Upper lobe of left lung (tissue), 6 donors: ENCODE results near the gene BBLN. TPM values are rescaled to one million over a fixed set of nuclear protein-coding genes. Genes with fewer than 3 reads are reported as not detected.

Experiments
- ATAC-seq, 2 donors: fragments of 200-7000 bp; cut with Tn5 transposase; one replicate each; pipeline ENCODE4 v1.9.1; 2022; ENCODE audit warnings: mild to moderate bottlenecking in 2 of 2, moderate library complexity in 2 of 2; ENCODE audit not compliant: low FRiP score in 2 of 2
- DNase-seq, 2 donors: peaks; one replicate each; pipeline ENCODE4 v3.0.0-alpha.2; 2019 to 2020
- H3K27ac ChIP-seq, 4 donors: fragments of 200-600 bp; sonication (generic); one replicate each; pipeline ENCODE4 v1.5.1; 2016 to 2019
- H3K27me3 ChIP-seq, 4 donors: fragments of 200-600 bp; sonication (generic); one replicate each; pipeline ENCODE4 v1.5.1; 2017 to 2019
- H3K36me3 ChIP-seq, 4 donors: fragments of 200-600 bp; sonication (generic); one replicate each; pipeline ENCODE4 v1.5.1; 2016 to 2019
- H3K4me1 ChIP-seq, 4 donors: fragments of 200-600 bp; sonication (generic); one replicate each; pipeline ENCODE4 v1.5.1; 2018 to 2019
- H3K4me3 ChIP-seq, 4 donors: fragments of 200-600 bp; sonication (generic); one replicate each; pipeline ENCODE4 v1.5.1; 2017 to 2019; ENCODE audit warnings: mild to moderate bottlenecking in 2 of 4, moderate library complexity in 1 of 4
- H3K9me3 ChIP-seq, 4 donors: fragments of 200-600 bp; sonication (generic); one replicate each; pipeline ENCODE4 v1.5.1; 2018 to 2019
- CTCF ChIP-seq, 6 experiments: fragments of 450-650 bp in 4 of 6; fragments of 200-600 bp in 2 of 6; sonication (generic) in 2 of 6; IDR thresholded peaks; one replicate each; pipeline ENCODE4 v1.5.1; 2016 to 2019; ENCODE audit warnings: antibody characterized with exemption in 6 of 6
- EP300 ChIP-seq, 4 donors: sonication (generic); formaldehyde crosslinking; IDR thresholded peaks; one replicate each; pipeline ENCODE4 v1.5.1; 2017; ENCODE audit warnings: antibody characterized with exemption in 4 of 4, control low read depth in 2 of 4
- POLR2A ChIP-seq, 4 donors: fragments of 450-650 bp; IDR thresholded peaks; one replicate each; pipeline ENCODE4 v1.5.1; 2016 to 2017; ENCODE audit warnings: antibody characterized with exemption in 4 of 4, mild to moderate bottlenecking in 2 of 4
- POLR2AphosphoS5 ChIP-seq, 2 donors: sonication (generic); formaldehyde crosslinking; IDR thresholded peaks; one replicate each; pipeline ENCODE4 v1.5.1; 2017; ENCODE audit warnings: antibody characterized with exemption in 2 of 2
- WGBS, 2 donors: methylation state at CpG; one replicate each; pipeline ENCODE4 v1.1.5; 2017 to 2018; 5-methylcytosine and 5-hydroxymethylcytosine counted together
- total RNA-seq, 6 donors: library from RNA; depleted of rRNA in 4 of 6; stranded (reverse); fragments of >200 nt in 4 of 6; gene quantifications; one replicate each; pipeline versions ENCODE4 v1.1.0 to v1.2.1, GENCODE V29; 2016 to 2021
- donor health status: DM: no; HTN: no; CAD: no; lungs with moderate emphysema.
- donor health status: DM: no; HTN: yes; CAD: no; lungs with severe emphysema.

The BBLN gene
- total RNA-seq, 6 donors from 2014 or later: 62.4 to 204 (median 102) TPM

GRCh38 chr9:128201441-128202369 is 41.6 kb downstream of the BBLN start:
- H3K4me1 ChIP-seq: peaks cover 13 to 15% (median 14%) of the 10 kb centered on the region in 4 donors
- no peak for DNase-seq
- peaks cover 0 to 18% (median 8%) of the 10 kb centered on the region in 4 donors for H3K27me3 ChIP-seq
- H3K9me3 ChIP-seq: no peaks in the 10 kb centered on the region
- TF ChIP-seq CTCF (IDR thresholded peaks at IDR 0.05): no peak
- no peak for TF ChIP-seq EP300 (IDR thresholded peaks at IDR 0.05)
- TF ChIP-seq POLR2AphosphoS5 (IDR thresholded peaks at IDR 0.05): no peak
- TF ChIP-seq POLR2A (IDR thresholded peaks at IDR 0.05): no peak
- ATAC-seq: no peak
- WGBS, 2 donors: 88 to 90% methylated on average over 13 of the region's 13 CpGs
- H3K36me3 ChIP-seq: no peaks in the 10 kb centered on the region
- H3K27ac ChIP-seq: no peak overlapping the region
- H3K4me3 ChIP-seq: no peak overlapping the region

DNA sequence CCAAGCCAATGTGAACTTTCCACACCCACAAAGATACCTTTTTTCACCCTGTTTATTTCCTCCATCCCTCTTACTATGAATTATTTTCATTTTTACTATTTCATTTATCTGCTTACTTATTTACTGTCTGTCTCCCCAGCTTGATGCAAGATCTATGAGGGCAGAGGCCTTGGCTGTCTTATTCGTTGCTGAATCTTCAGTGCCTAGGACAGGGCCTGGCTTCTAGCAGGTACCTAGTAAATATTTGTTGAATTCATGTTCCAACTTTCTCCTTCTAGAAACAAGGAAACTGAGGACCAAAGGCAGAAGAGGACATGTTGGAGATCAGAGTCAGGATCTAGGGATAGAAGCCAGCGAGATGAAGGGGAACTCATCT is 42.6 kb downstream of the BBLN start:
- Histone ChIP-seq H3K36me3 (no peaks in the 10 kb centered on the region), H3K27ac (no peak overlapping the region), H3K4me1 (peaks cover 13 to 15% (median 14%) of the 10 kb centered on the region in 4 donors), H3K9me3 (no peaks in the 10 kb centered on the region), H3K27me3 (peaks cover 0 to 18% (median 8%) of the 10 kb centered on the region in 4 donors), H3K4me3 (peak overlapping the region in 2 of 4 donors; percentile 67 to 75)
- ATAC-seq (no peak), DNase-seq (no peak)
- WGBS, 2 donors: 10 to 25% methylated on average over 2 of the region's 2 CpGs
- TF ChIP-seq POLR2AphosphoS5 (IDR thresholded peaks at IDR 0.05) (no peak), CTCF (IDR thresholded peaks at IDR 0.05) (no peak), POLR2A (IDR thresholded peaks at IDR 0.05) (no peak)

DNA sequence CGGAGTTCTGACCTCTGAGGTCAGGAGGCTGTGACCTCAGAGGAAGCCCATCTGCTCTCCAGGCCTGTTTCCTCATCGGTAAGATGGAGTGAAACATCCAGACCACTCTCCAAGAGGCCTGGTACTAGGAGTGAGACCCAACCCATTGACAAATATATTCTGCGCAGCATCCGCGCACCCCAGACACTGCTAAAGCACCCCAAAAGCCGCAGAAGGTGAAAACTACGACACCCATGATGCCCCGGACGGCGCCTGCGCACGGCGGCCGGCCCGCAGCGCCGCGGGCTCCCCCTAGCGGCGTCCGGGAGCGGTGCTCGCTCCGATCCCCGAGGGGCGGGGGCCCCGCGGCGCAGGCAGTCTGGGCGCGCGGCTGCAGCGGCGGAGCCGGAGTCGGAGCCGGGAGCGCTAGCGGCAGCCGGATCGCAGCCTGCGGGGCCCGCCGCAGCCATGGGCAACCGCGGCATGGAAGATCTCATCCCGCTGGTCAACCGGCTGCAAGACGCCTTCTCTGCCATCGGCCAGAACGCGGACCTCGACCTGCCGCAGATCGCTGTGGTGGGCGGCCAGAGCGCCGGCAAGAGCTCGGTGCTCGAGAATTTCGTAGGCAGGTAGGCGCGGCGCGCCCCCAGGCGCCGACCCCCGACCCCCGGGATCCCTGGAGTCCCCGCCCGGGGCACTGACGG is 43.1 kb downstream of the BBLN start, which contains the start of gene DNM1:
TSS of gene DNM1 (plus strand) at position 356 of the 683 bp plus-strand sequence. CDS start at position 448, 92 bp downstream.
- Histone ChIP-seq H3K4me1 (peaks cover 13 to 15% (median 14%) of the 10 kb centered on the region in 4 donors), H3K36me3 (no peaks in the 10 kb centered on the region), H3K4me3 (peak within 1 kb of the TSS; percentile 27 to 75 (median 58)), H3K27me3 (peaks cover 0 to 18% (median 8%) of the 10 kb centered on the region in 4 donors), H3K27ac (peak within 1 kb of the TSS in 2 of 4 donors; percentile 4 to 38), H3K9me3 (no peaks in the 10 kb centered on the region)
- 1 to 4% methylated on average over 2 to 9 of the region's 72 CpGs for WGBS, 2 donors
- DNase-seq (peak; percentile 63 to 95), ATAC-seq (peak; percentile 85 to 95)
- TF ChIP-seq EP300 (IDR thresholded peaks at IDR 0.05): no peak
- no peak for TF ChIP-seq POLR2A (IDR thresholded peaks at IDR 0.05)
- no peak for TF ChIP-seq POLR2AphosphoS5 (IDR thresholded peaks at IDR 0.05)
- TF ChIP-seq CTCF (IDR thresholded peaks at IDR 0.05): peak; percentile 96 to 100 (median 98)

- Histone ChIP-seq H3K36me3 (no peaks in the 10 kb centered on the region), H3K27ac (peak overlapping the region in 2 of 4 donors; percentile 4 to 38), H3K27me3 (peaks cover 0 to 18% (median 8%) of the 10 kb centered on the region in 4 donors), H3K4me3 (peak overlapping the region; percentile 27 to 75 (median 58)), H3K4me1 (peaks cover 13 to 15% (median 14%) of the 10 kb centered on the region in 4 donors), H3K9me3 (no peaks in the 10 kb centered on the region)
- ATAC-seq (peak in 1 of 2 donors; percentile 70), DNase-seq (peak in 1 of 2 donors; percentile 88)
- TF ChIP-seq EP300 (IDR thresholded peaks at IDR 0.05): no peak
- TF ChIP-seq POLR2A (IDR thresholded peaks at IDR 0.05): no peak
- no peak for TF ChIP-seq POLR2AphosphoS5 (IDR thresholded peaks at IDR 0.05)
- no peak for TF ChIP-seq CTCF (IDR thresholded peaks at IDR 0.05)
- 3 to 4% methylated on average over 19 to 41 of the region's 67 CpGs for WGBS, 2 donors
These were observed 43.9 kb downstream of the BBLN start for GRCh38 chr9:128203707-128204551.
